Activated CD4-positive, alpha-beta T cell treated with anti-CD3 and anti-CD28 coated beads for 36 hours (primary cell): ENCODE data around the gene AKAP8L. TPM values are rescaled to one million over a fixed set of nuclear protein-coding genes. Genes with fewer than 3 reads are reported as not detected.

Source experiments
- ATAC-seq: fragments of 200-7000 bp; cut with Tn5 transposase; one replicate; pipeline ENCODE4 v1.10.0; 2021; ENCODE audit warnings: mild to moderate bottlenecking, moderate library complexity
- CTCF ChIA-PET: fragments of 350-600 bp; sonication (Branson Sonifier 250); formaldehyde crosslinking; loops from one replicate; lab custom pipeline; 2021; ENCODE audit warnings: antibody characterized with exemption; lab: Charles Lee
- POLR2A ChIA-PET: fragments of 350-600 bp; sonication (Branson Sonifier 250); formaldehyde crosslinking; loops from one replicate; lab custom pipeline; 2021; ENCODE audit warnings: antibody characterized with exemption, inconsistent platforms; lab: Charles Lee
- DNase-seq: peaks from one replicate; pipeline ENCODE4 v3.0.0-alpha.2; 2020
- H3K27ac Mint-ChIP-seq: one replicate; pipeline ENCODE4 v1.8.0; 2021; ENCODE audit warnings: mixed read lengths
- H3K27me3 Mint-ChIP-seq: one replicate; pipeline ENCODE4 v1.8.0; 2021; ENCODE audit warnings: mixed read lengths
- H3K36me3 Mint-ChIP-seq: one replicate; pipeline ENCODE4 v1.8.0; 2021; ENCODE audit warnings: low read depth, mixed read lengths
- H3K4me1 Mint-ChIP-seq: one replicate; pipeline ENCODE4 v1.8.0; 2021; ENCODE audit warnings: mixed read lengths
- H3K4me3 Mint-ChIP-seq: one replicate; pipeline ENCODE4 v1.8.0; 2021; ENCODE audit warnings: mild to moderate bottlenecking, moderate library complexity, mixed read lengths
- H3K9me3 Mint-ChIP-seq: one replicate; pipeline ENCODE4 v1.8.0; 2021; ENCODE audit warnings: low read depth, mixed read lengths
- intact Hi-C, 2 experiments: fragments of 100-400 bp; cut with DNase I in 1 of 2; cut with micrococcal nuclease in 1 of 2; formaldehyde crosslinking; loops; one replicate each; pipeline versions ENCODE4 v1.14.2 to v1.15.1; 2022 to 2024; cut with DNase I, micrococcal nuclease
- total RNA-seq, 2 experiments: library from RNA; stranded (reverse); gene quantifications; one replicate each; pipeline ENCODE4 v1.2.3, GENCODE V29; 2021

AKAP8L gene
- total RNA-seq, 2 experiments from 2014 or later = 76.2 to 89.9 TPM

GRCh38 chr19:15424692-15425272 is 6.0 kb upstream of the AKAP8L start:
- ATAC-seq = no peak
- intact Hi-C loops = no loop called here
- H3K4me1 Mint-ChIP-seq = peaks cover 2% of the 10 kb centered on the region
- no peak overlapping the region for H3K27ac Mint-ChIP-seq
- H3K36me3 Mint-ChIP-seq = peaks cover 43% of the 10 kb centered on the region
- no peak for DNase-seq
- H3K4me3 Mint-ChIP-seq = no peak overlapping the region
- no peaks in the 10 kb centered on the region for H3K9me3 Mint-ChIP-seq
- CTCF ChIA-PET = no interaction called here
- POLR2A ChIA-PET = no interaction called here
- H3K27me3 Mint-ChIP-seq = no peaks in the 10 kb centered on the region

DNA sequence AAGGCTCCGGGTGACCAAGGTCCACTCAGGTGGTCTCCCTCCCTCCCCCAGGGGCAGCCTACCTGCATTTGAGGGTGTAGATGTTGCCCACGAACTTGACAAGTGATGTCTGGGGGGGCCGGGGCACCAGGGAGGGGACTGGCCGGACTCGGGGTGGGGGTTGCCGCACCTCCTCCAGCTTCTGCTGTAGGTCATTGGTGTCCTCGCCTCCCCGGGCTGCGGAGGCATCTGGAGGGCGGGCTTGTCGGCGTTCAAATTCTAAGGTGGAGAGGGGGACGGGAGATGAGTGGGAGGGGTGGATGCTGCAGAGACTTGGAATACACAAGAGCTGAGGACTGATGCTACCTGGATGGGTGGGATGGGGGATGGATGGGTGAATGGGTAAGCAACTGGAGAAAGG is 5.3 kb upstream of the AKAP8L start:
- POLR2A ChIA-PET = interaction anchor here (0.5 kb wide), 1 partner anchor 12 kb away, joined by 4 read pairs; no protein-coding TSS in a partner anchor
- intact Hi-C loops = no loop called here
- no peak overlapping the region for H3K4me3 Mint-ChIP-seq

GRCh38 chr19:15423130-15423529 is 4.3 kb upstream of the AKAP8L start:
- ChIA-PET POLR2A (no interaction called here), CTCF (interaction anchor here (0.9 kb wide), 1 partner anchor 132 kb away, joined by 4 read pairs; no protein-coding TSS in a partner anchor)
- H3K4me3 Mint-ChIP-seq = no peak overlapping the region
- H3K9me3 Mint-ChIP-seq = no peaks in the 10 kb centered on the region
- intact Hi-C loops = no loop called here
- H3K27ac Mint-ChIP-seq = no peak overlapping the region
- H3K4me1 Mint-ChIP-seq = peaks cover 8% of the 10 kb centered on the region
- H3K27me3 Mint-ChIP-seq = no peaks in the 10 kb centered on the region
- ATAC-seq = no peak
- H3K36me3 Mint-ChIP-seq = peaks cover 46% of the 10 kb centered on the region
- DNase-seq = no peak

More for the DNA sequence above, 5.3 kb upstream of the AKAP8L start:
- Mint-ChIP-seq H3K27me3 (no peaks in the 10 kb centered on the region), H3K36me3 (peaks cover 43% of the 10 kb centered on the region), H3K4me1 (peaks cover 8% of the 10 kb centered on the region), H3K27ac (no peak overlapping the region), H3K9me3 (no peaks in the 10 kb centered on the region)
- ATAC-seq (no peak), DNase-seq (no peak)
- CTCF ChIA-PET = interaction anchor here (0.9 kb wide), 1 partner anchor 131 kb away, joined by 4 read pairs; no protein-coding TSS in a partner anchor

GRCh38 chr19:15422296-15423075 is 3.7 kb upstream of the AKAP8L start:
- Mint-ChIP-seq H3K4me3 (no peak overlapping the region), H3K4me1 (peaks cover 14% of the 10 kb centered on the region), H3K27me3 (no peaks in the 10 kb centered on the region), H3K27ac (no peak overlapping the region), H3K36me3 (peaks cover 43% of the 10 kb centered on the region), H3K9me3 (no peaks in the 10 kb centered on the region)
- ChIA-PET CTCF (interaction anchor here (1.4 kb wide), 1 partner anchor 133 kb away, joined by 6 read pairs; no protein-coding TSS in a partner anchor), POLR2A (no interaction called here)
- DNase-seq (no peak), ATAC-seq (no peak)
- intact Hi-C loops = no loop called here

DNA sequence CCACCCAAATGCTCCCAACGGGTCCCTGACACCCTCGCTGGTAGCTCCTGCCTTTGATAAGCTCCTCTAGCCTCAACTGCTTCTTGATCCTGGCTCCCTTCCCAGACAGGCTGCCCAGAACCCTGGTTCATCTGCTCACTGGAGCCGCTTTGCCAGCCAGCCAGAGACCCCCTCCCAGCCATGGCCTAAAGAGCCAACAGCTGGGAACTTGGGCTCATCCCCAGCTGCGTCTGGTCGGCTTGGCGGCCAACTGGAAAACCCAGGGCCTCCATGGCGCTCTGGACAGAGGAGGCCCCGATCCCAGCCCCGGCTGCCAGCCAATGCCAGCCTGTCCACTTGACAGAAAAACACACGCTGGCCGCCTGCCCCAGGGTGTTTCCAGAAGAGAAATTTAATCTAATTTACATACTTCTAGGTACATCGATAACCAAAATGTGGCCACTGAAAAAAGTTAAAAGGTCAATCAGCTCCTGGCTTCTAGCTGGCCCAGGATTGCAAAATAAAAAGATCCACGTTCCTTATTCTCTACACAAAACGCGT is 3.0 kb upstream of the AKAP8L start:
- CTCF ChIA-PET = interaction anchor here (1.0 to 1.4 kb wide), 2 partner anchors 134 to 244 kb away, joined by 3 to 6 read pairs; no protein-coding TSS in a partner anchor
- H3K27me3 Mint-ChIP-seq = no peaks in the 10 kb centered on the region
- ATAC-seq (no peak), DNase-seq (no peak)
- POLR2A ChIA-PET = interaction anchor here (1.0 kb wide), 1 partner anchor 12 kb away, joined by 3 read pairs; no protein-coding TSS in a partner anchor
- intact Hi-C loops = no loop called here
- peaks cover 21% of the 10 kb centered on the region for H3K4me1 Mint-ChIP-seq
- H3K4me3 Mint-ChIP-seq = no peak overlapping the region
- no peaks in the 10 kb centered on the region for H3K9me3 Mint-ChIP-seq
- H3K36me3 Mint-ChIP-seq = peaks cover 41% of the 10 kb centered on the region
- H3K27ac Mint-ChIP-seq = no peak overlapping the region

DNA sequence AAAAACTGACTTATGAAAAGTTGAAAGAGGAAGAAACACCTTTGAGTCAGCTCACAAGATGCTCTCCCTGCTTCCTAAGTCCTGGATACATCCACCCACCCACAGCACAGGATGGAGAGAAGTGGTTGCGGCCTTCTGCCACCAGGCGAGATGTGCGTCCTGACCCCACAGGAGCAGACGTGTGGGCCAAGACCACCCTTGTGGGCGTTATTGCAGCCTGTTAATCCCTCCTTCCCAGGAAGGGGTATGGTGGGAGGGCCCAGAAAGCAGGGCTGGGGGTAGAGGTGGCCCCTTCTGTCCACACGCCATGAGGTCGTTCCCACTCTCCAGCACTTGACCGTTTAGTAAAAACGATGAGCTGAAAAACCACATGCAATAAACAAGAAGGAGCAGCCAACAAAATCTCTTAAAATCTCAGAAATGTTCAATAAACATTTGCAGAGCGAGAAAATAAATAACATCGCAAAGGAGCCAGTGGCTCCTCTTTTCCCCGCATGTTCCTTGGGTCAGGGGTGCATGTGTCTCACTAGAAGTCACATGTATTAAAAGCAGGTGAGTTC is 2.4 kb upstream of the AKAP8L start:
- H3K36me3 Mint-ChIP-seq = peaks cover 39% of the 10 kb centered on the region
- no peaks in the 10 kb centered on the region for H3K27me3 Mint-ChIP-seq
- DNase-seq (no peak), ATAC-seq (no peak)
- H3K9me3 Mint-ChIP-seq = no peaks in the 10 kb centered on the region
- CTCF ChIA-PET = interaction anchor here (0.6 to 5.1 kb wide), 7 partner anchors 13 to 244 kb away, joined by 3 to 72 read pairs (median 17); no protein-coding TSS in a partner anchor
- H3K4me3 Mint-ChIP-seq = no peak overlapping the region
- POLR2A ChIA-PET = interaction anchor here (1.0 kb wide), 1 partner anchor 12 kb away, joined by 3 read pairs; no protein-coding TSS in a partner anchor
- H3K4me1 Mint-ChIP-seq = peaks cover 27% of the 10 kb centered on the region
- no peak overlapping the region for H3K27ac Mint-ChIP-seq
- intact Hi-C loops = no loop called here

DNA sequence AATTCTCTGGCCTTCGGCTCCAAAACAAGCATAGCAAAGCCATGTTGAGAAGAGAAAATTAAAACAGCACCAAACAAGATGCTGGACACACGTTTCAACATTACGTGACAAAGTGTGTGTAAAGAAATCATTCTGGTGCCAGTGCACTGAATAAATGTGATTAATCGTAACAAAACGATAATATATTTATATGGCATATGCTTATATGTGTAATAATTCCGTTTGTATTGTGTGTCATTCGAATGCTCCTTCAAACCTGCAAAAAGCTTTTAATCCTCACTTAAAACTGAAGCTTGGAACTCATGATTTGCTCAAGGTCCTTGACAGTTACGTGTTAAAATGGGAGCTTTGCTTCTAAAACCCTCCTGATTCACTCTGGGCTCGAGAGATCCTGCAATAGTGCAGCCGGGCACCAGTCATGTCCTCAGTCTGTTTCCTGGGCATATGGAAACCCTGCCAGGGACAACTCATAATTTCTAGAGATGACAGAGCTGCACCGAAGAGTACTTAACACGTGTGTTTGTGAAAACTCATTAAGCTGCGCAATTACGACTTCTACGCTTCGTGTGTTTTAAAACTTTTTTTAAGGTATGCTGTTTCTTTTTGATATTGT is 731 bp upstream of the AKAP8L start:
- intact Hi-C loops = loop anchor here (1.0 to 5.0 kb wide), 13 partner anchors 13 to 294 kb away; partner anchors contain the start of genes AKAP8 (in 2 of the 2), BRD4 (in 2 of the 2) and RASAL3 (in 1 of the 2)
- ChIA-PET CTCF (interaction anchor here (0.6 to 5.1 kb wide), 33 partner anchors 9 to 678 kb away, joined by 3 to 72 read pairs (median 4); partner anchors contain the start of genes AKAP8, PGLYRP2 and RASAL3), POLR2A (interaction anchor here (0.6 to 3.0 kb wide), 13 partner anchors 10 to 714 kb away, joined by 3 to 33 read pairs (median 4); partner anchors contain the start of gene AKAP8)
- Mint-ChIP-seq H3K27me3 (no peaks in the 10 kb centered on the region), H3K27ac (peak overlapping the region; percentile 42), H3K4me1 (peaks cover 36% of the 10 kb centered on the region), H3K4me3 (peak overlapping the region; percentile 98), H3K36me3 (peaks cover 37% of the 10 kb centered on the region), H3K9me3 (no peaks in the 10 kb centered on the region)
- DNase-seq (peak; percentile 34), ATAC-seq (no peak)

DNA sequence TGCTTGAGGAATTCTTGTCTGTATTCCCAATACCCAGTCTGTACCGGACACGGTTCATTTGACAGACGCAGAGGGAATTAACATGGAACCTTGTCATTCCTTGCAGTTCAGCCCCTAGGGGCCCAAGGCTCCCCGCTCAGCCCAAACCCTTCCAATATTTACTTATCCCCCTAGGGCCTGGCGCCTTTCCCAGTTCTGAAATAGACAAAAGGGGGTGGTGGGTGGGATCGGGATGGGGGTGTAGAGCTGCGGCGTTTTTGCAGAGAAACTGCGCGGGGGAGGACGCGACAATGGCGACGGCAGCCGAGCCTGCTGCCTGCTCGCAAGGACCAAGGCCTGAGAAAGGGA is 583 bp downstream of the AKAP8L start:
- Mint-ChIP-seq H3K27ac (peak overlapping the region; percentile 98), H3K36me3 (peaks cover 29% of the 10 kb centered on the region), H3K27me3 (no peaks in the 10 kb centered on the region), H3K4me1 (peaks cover 42% of the 10 kb centered on the region), H3K9me3 (no peaks in the 10 kb centered on the region), H3K4me3 (peak overlapping the region; percentile 98)
- DNase-seq (no peak), ATAC-seq (no peak)
- intact Hi-C loops = loop anchor here in 1 of 2 experiments (2.0 to 5.0 kb wide), 2 partner anchors 49 to 86 kb away; partner anchors contain the start of gene BRD4
- POLR2A ChIA-PET = interaction anchor here (0.6 to 3.0 kb wide), 10 partner anchors 11 to 280 kb away, joined by 3 to 33 read pairs (median 4); partner anchors contain the start of gene AKAP8
- CTCF ChIA-PET = interaction anchor here (1.0 to 5.1 kb wide), 14 partner anchors 9 to 329 kb away, joined by 3 to 72 read pairs (median 10); partner anchors contain the start of gene AKAP8

- Mint-ChIP-seq H3K27ac (peak overlapping the region; percentile 98), H3K36me3 (peaks cover 24% of the 10 kb centered on the region)
These were observed 1.1 kb downstream of the AKAP8L start for GRCh38 chr19:15417699-15418098.

GRCh38 chr19:15412832-15413231 is 6.0 kb downstream of the AKAP8L start:
- no peaks in the 10 kb centered on the region for H3K9me3 Mint-ChIP-seq
- no peak overlapping the region for H3K4me3 Mint-ChIP-seq
- H3K27ac Mint-ChIP-seq = peak overlapping the region; percentile 5
- intact Hi-C loops = no loop called here
- peaks cover 22% of the 10 kb centered on the region for H3K36me3 Mint-ChIP-seq
- CTCF ChIA-PET = interaction anchor here (1.4 kb wide), 1 partner anchor 143 kb away, joined by 5 read pairs; no protein-coding TSS in a partner anchor
- POLR2A ChIA-PET = no interaction called here
- DNase-seq (no peak), ATAC-seq (no peak)
- H3K27me3 Mint-ChIP-seq = no peaks in the 10 kb centered on the region
- H3K4me1 Mint-ChIP-seq = peaks cover 40% of the 10 kb centered on the region

More at GRCh38 chr19:15417699-15418098, 1.1 kb downstream of the AKAP8L start:
- intact Hi-C loops = loop anchor here in 1 of 2 experiments (2.0 to 5.0 kb wide), 2 partner anchors 49 to 85 kb away; partner anchors contain the start of gene BRD4
- Mint-ChIP-seq H3K4me1 (peaks cover 47% of the 10 kb centered on the region), H3K9me3 (no peaks in the 10 kb centered on the region), H3K4me3 (peak overlapping the region; percentile 98), H3K27me3 (no peaks in the 10 kb centered on the region)
- DNase-seq = no peak
- CTCF ChIA-PET = interaction anchor here (1.0 to 5.1 kb wide), 5 partner anchors 17 to 240 kb away, joined by 3 to 72 read pairs (median 10); no protein-coding TSS in a partner anchor
- POLR2A ChIA-PET = interaction anchor here (1.0 to 3.0 kb wide), 4 partner anchors 12 to 138 kb away, joined by 3 to 33 read pairs (median 16); partner anchors contain the start of gene AKAP8
- no peak for ATAC-seq
